GM23338 (cell line): Measurements from ENCODE around the gene ARHGEF17. TPM values are rescaled to one million over a fixed set of nuclear protein-coding genes. Genes with fewer than 3 reads are reported as not detected.

Experiments
- ATAC-seq: fragments of 200-7000 bp; cut with Tn5 transposase; 3 replicates; pipeline ENCODE4 v1.9.1; 2020
- DNase-seq: peaks from one replicate; pipeline ENCODE4 v3.0.0-alpha.2; 2015; ENCODE audit warnings: low spot score
- H2AFZ ChIP-seq: fragments of 200-600 bp; sonication (generic); 2 replicates; pipeline ENCODE4 v1.8.0; 2016; ENCODE audit warnings: antibody characterized with exemption, mild to moderate bottlenecking, moderate library complexity
- H3F3A ChIP-seq: fragments of 200-600 bp; sonication (generic); replicated peaks from 2 replicates; pipeline ENCODE4 v1.8.0; 2017; ENCODE audit warnings: antibody characterized with exemption, mixed run types, low read depth
- H3K27ac ChIP-seq: fragments of 200-600 bp; sonication (generic); 2 replicates; pipeline ENCODE4 v1.6.1; 2016; ENCODE audit warnings: low read depth
- H3K27me3 ChIP-seq: fragments of 200-600 bp; sonication (generic); 2 replicates; pipeline ENCODE4 v1.8.0; 2016; ENCODE audit warnings: mild to moderate bottlenecking, mixed run types, moderate library complexity; ENCODE audit not compliant: insufficient read depth
- H3K36me3 ChIP-seq: fragments of 200-600 bp; sonication (generic); 2 replicates; pipeline ENCODE4 v1.8.0; 2016; ENCODE audit warnings: mild to moderate bottlenecking; ENCODE audit not compliant: insufficient read depth
- H3K4me1 ChIP-seq: fragments of 200-600 bp; sonication (generic); 2 replicates; pipeline ENCODE4 v1.8.0; 2016; ENCODE audit warnings: mild to moderate bottlenecking, moderate library complexity; ENCODE audit not compliant: insufficient read depth
- H3K4me2 ChIP-seq: fragments of 200-600 bp; sonication (generic); 2 replicates; pipeline ENCODE4 v1.7.1; 2017; ENCODE audit warnings: mixed run types
- H3K4me3 ChIP-seq: fragments of 200-600 bp; sonication (generic); 2 replicates; pipeline ENCODE4 v1.6.1; 2016; ENCODE audit warnings: mixed run types
- H3K79me2 ChIP-seq: fragments of 200-600 bp; sonication (generic); replicated peaks from 2 replicates; pipeline ENCODE4 v1.8.0; 2017; ENCODE audit warnings: mild to moderate bottlenecking; ENCODE audit not compliant: insufficient read depth
- H3K9me2 ChIP-seq: fragments of 200-600 bp; sonication (generic); 2 replicates; pipeline ENCODE4 v1.8.0; 2017; ENCODE audit not compliant: insufficient read depth
- H4K20me1 ChIP-seq: fragments of 200-600 bp; sonication (generic); replicated peaks from 2 replicates; pipeline ENCODE4 v1.8.0; 2017; ENCODE audit warnings: mild to moderate bottlenecking; ENCODE audit not compliant: insufficient read depth
- H3K27ac Mint-ChIP-seq: 2 replicates; pipeline ENCODE4 v1.8.0; 2020; ENCODE audit warnings: inconsistent platforms, mild to moderate bottlenecking, moderate library complexity, mixed read lengths
- H3K27me3 Mint-ChIP-seq: 3 replicates; pipeline ENCODE4 v1.8.0; 2022; ENCODE audit warnings: low read depth, mild to moderate bottlenecking, moderate library complexity, mixed read lengths, inconsistent platforms; ENCODE audit not compliant: insufficient read depth, poor library complexity
- H3K36me3 Mint-ChIP-seq: 3 replicates; pipeline ENCODE4 v1.8.0; 2021; ENCODE audit warnings: low read depth, mild to moderate bottlenecking, inconsistent platforms, moderate library complexity, mixed read lengths
- H3K4me1 Mint-ChIP-seq: 3 replicates; pipeline ENCODE4 v1.8.0; 2020; ENCODE audit warnings: mild to moderate bottlenecking, inconsistent platforms, mixed read lengths
- H3K4me3 Mint-ChIP-seq: 3 replicates; pipeline ENCODE4 v1.8.0; 2021; ENCODE audit warnings: moderate library complexity, mild to moderate bottlenecking, inconsistent platforms, mixed read lengths
- H3K9me3 Mint-ChIP-seq: 3 replicates; pipeline ENCODE4 v1.8.0; 2020; ENCODE audit warnings: moderate library complexity, mild to moderate bottlenecking, inconsistent platforms, mixed read lengths
- CREB1 ChIP-seq: fragments of 250-450 bp; sonication (Bioruptor Pico); IDR thresholded peaks from 2 replicates; pipeline ENCODE4 v1.5.0; 2020; ENCODE audit warnings: low read depth, mild to moderate bottlenecking, moderate library complexity
- CTCF ChIP-seq, 2 experiments: fragments of 200-600 bp in 1 of 2; sonication (generic) in 1 of 2; conservative IDR thresholded peaks; 2 replicates each; pipeline versions ENCODE4 v1.5.1 to v1.6.1; 2016 to 2017; ENCODE audit warnings: antibody characterized with exemption in 2 of 2, low read depth in 2 of 2, mild to moderate bottlenecking in 2 of 2, moderate library complexity in 1 of 2
- EZH2 ChIP-seq: fragments of 200-600 bp; sonication (generic); IDR thresholded peaks from one replicate; pipeline ENCODE4 v1.8.0; 2017; ENCODE audit warnings: antibody characterized with exemption, mild to moderate bottlenecking, low read depth; ENCODE audit not compliant: unreplicated experiment
- EZH2phosphoT487 ChIP-seq: fragments of 200-600 bp; sonication (generic); IDR thresholded peaks from one replicate; pipeline ENCODE4 v1.8.1; 2018; ENCODE audit warnings: antibody characterized with exemption; ENCODE audit not compliant: unreplicated experiment
- JUNB ChIP-seq: IDR thresholded peaks from one replicate; pipeline ENCODE4 v1.6.1; 2016; ENCODE audit warnings: antibody characterized with exemption; ENCODE audit not compliant: unreplicated experiment
- NANOG ChIP-seq: IDR thresholded peaks from 2 replicates; pipeline ENCODE4 v1.6.1; 2016; ENCODE audit warnings: antibody characterized with exemption, borderline replicate concordance
- POLR2AphosphoS5 ChIP-seq: IDR thresholded peaks from 2 replicates; pipeline ENCODE4 v1.6.1; 2016; ENCODE audit warnings: antibody characterized with exemption, low read depth
- ZNF114 ChIP-seq: fragments of 250-450 bp; sonication (Bioruptor Pico); IDR thresholded peaks from 2 replicates; pipeline ENCODE4 v1.5.0; 2020; ENCODE audit warnings: mild to moderate bottlenecking, moderate library complexity
- ZNF331 ChIP-seq: fragments of 250-450 bp; sonication (Bioruptor Pico); IDR thresholded peaks from 2 replicates; pipeline ENCODE4 v1.5.0; 2020; ENCODE audit warnings: low read depth, mild to moderate bottlenecking, moderate library complexity
- ZNF462 ChIP-seq: fragments of 250-450 bp; sonication (Bioruptor Pico); IDR thresholded peaks from 2 replicates; pipeline ENCODE4 v1.5.0; 2020; ENCODE audit warnings: mild to moderate bottlenecking, moderate library complexity
- polyA plus RNA-seq: library from polyadenylated mRNA; unstranded; fragments of >200 nt; fragmentation: Nextera tagmentation; extraction: Ambion mirVana; gene quantifications from 2 replicates; pipeline ENCODE4 v1.2.1, GENCODE V29; 2016
- total RNA-seq: library from RNA; depleted of rRNA; stranded (reverse); fragments of >200 nt; shearing (Covaris generic); gene quantifications from 2 replicates; pipeline ENCODE4 v1.2.3, GENCODE V29; 2014
- TF ChIP-seq, protein P1 (sequence below): IDR thresholded peaks from 2 replicates; pipeline ENCODE4 v1.6.1; 2016; ENCODE audit warnings: antibody characterized with exemption
- TF ChIP-seq, protein P2 (sequence below): IDR thresholded peaks from one replicate; pipeline ENCODE4 v1.6.1; 2018; ENCODE audit warnings: antibody characterized with exemption; ENCODE audit not compliant: unreplicated experiment

ARHGEF17 gene
- total and polyA plus RNA-seq, 2 experiments from 2014 or later = 2.9 to 15.0 TPM

- no peak overlapping the region for H3K27ac ChIP-seq
- H3F3A ChIP-seq = no peaks in the 10 kb centered on the region
- ATAC-seq (peak; percentile 18), DNase-seq (no peak)
- H3K36me3 ChIP-seq = no peaks in the 10 kb centered on the region
- no peaks in the 10 kb centered on the region; the same call in 2 of the 3 replicates for H3K36me3 Mint-ChIP-seq
- peaks cover 5% of the 10 kb centered on the region for H3K79me2 ChIP-seq
- TF ChIP-seq EZH2 (no peak), JUNB (no peak), EZH2phosphoT487 (no peak), NANOG (no peak), CREB1 (no peak), ZNF114 (CRISPR knock-in tag) (no peak), ZNF331 (CRISPR knock-in tag) (no peak), ZNF462 (CRISPR knock-in tag) (no peak), POLR2AphosphoS5 (no peak), CTCF (conservative IDR thresholded peaks at IDR 0.05; ENCODE audit: low read depth in 2 of 2) (no peak)
- TF ChIP-seq, protein P1, sequence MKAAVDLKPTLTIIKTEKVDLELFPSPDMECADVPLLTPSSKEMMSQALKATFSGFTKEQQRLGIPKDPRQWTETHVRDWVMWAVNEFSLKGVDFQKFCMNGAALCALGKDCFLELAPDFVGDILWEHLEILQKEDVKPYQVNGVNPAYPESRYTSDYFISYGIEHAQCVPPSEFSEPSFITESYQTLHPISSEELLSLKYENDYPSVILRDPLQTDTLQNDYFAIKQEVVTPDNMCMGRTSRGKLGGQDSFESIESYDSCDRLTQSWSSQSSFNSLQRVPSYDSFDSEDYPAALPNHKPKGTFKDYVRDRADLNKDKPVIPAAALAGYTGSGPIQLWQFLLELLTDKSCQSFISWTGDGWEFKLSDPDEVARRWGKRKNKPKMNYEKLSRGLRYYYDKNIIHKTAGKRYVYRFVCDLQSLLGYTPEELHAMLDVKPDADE = no peak
- TF ChIP-seq, protein P2, sequence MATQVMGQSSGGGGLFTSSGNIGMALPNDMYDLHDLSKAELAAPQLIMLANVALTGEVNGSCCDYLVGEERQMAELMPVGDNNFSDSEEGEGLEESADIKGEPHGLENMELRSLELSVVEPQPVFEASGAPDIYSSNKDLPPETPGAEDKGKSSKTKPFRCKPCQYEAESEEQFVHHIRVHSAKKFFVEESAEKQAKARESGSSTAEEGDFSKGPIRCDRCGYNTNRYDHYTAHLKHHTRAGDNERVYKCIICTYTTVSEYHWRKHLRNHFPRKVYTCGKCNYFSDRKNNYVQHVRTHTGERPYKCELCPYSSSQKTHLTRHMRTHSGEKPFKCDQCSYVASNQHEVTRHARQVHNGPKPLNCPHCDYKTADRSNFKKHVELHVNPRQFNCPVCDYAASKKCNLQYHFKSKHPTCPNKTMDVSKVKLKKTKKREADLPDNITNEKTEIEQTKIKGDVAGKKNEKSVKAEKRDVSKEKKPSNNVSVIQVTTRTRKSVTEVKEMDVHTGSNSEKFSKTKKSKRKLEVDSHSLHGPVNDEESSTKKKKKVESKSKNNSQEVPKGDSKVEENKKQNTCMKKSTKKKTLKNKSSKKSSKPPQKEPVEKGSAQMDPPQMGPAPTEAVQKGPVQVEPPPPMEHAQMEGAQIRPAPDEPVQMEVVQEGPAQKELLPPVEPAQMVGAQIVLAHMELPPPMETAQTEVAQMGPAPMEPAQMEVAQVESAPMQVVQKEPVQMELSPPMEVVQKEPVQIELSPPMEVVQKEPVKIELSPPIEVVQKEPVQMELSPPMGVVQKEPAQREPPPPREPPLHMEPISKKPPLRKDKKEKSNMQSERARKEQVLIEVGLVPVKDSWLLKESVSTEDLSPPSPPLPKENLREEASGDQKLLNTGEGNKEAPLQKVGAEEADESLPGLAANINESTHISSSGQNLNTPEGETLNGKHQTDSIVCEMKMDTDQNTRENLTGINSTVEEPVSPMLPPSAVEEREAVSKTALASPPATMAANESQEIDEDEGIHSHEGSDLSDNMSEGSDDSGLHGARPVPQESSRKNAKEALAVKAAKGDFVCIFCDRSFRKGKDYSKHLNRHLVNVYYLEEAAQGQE = no peak
- H3K27me3 ChIP-seq = no peaks in the 10 kb centered on the region
- H3K9me3 Mint-ChIP-seq = no peaks in the 10 kb centered on the region
- H2AFZ ChIP-seq = no peak overlapping the region
- no peaks in the 10 kb centered on the region for H3K9me2 ChIP-seq
- peaks cover 23% of the 10 kb centered on the region for H3K4me1 Mint-ChIP-seq
- H4K20me1 ChIP-seq = peaks cover 2% of the 10 kb centered on the region
- no peak overlapping the region for H3K4me2 ChIP-seq
- peaks cover 8% of the 10 kb centered on the region for H3K27me3 Mint-ChIP-seq
- H3K4me1 ChIP-seq = no peaks in the 10 kb centered on the region
- no peak overlapping the region for H3K4me3 Mint-ChIP-seq
- no peak overlapping the region for H3K4me3 ChIP-seq
- H3K27ac Mint-ChIP-seq = no peak overlapping the region
Observed at GRCh38 chr11:73383249-73384124, 75.4 kb downstream of the ARHGEF17 start.
